Thyroid gland (tissue), 4 donors: ENCODE data around the gene ANK3. TPM values are rescaled to one million over a fixed set of nuclear protein-coding genes. Genes with fewer than 3 reads are reported as not detected.

Experiments used
- DNase-seq, 2 donors: peaks; one replicate each; pipeline ENCODE4 v3.0.0-alpha.2; 2019
- H3K27ac ChIP-seq, 3 donors: fragments of 200-600 bp; sonication (generic); 1 replicate in 2 of 3; 2 replicates in 1 of 3; pipeline ENCODE4 v1.5.1; 2016 to 2019; ENCODE audit warnings: mild to moderate bottlenecking in 1 of 3, moderate library complexity in 1 of 3
- H3K27me3 ChIP-seq: fragments of 200-600 bp; sonication (generic); one replicate; pipeline ENCODE4 v1.5.1; 2019
- H3K36me3 ChIP-seq, 2 donors: fragments of 200-600 bp; sonication (generic); one replicate each; pipeline ENCODE4 v1.5.1; 2016 to 2019
- H3K4me1 ChIP-seq, 2 donors: fragments of 200-600 bp; sonication (generic); one replicate each; pipeline ENCODE4 v1.5.1; 2017 to 2019
- H3K4me3 ChIP-seq, 3 donors: fragments of 200-600 bp; sonication (generic); replicated peaks in 1 of 3; 1 replicate in 2 of 3; 2 replicates in 1 of 3; pipeline ENCODE4 v1.5.1; 2016; ENCODE audit warnings: mild to moderate bottlenecking in 1 of 3
- H3K9me3 ChIP-seq: fragments of 200-600 bp; sonication (generic); one replicate; pipeline ENCODE4 v1.5.1; 2017
- CTCF ChIP-seq, 6 experiments: fragments of 200-600 bp in 3 of 6; fragments of 450-650 bp in 3 of 6; sonication (generic) in 3 of 6; IDR thresholded peaks; one replicate each; pipeline ENCODE4 v1.5.1; 2016 to 2019; ENCODE audit warnings: antibody characterized with exemption in 6 of 6, mild to moderate bottlenecking in 2 of 6, inconsistent platforms in 1 of 6, moderate library complexity in 1 of 6
- POLR2A ChIP-seq, 2 donors: fragments of 450-650 bp; IDR thresholded peaks; one replicate each; pipeline ENCODE4 v1.6.1; 2017; ENCODE audit warnings: antibody characterized with exemption in 2 of 2, mild to moderate bottlenecking in 2 of 2, moderate library complexity in 1 of 2
- WGBS, 2 donors: methylation state at CpG; one replicate each; pipeline ENCODE4 v1.1.5; 2017; 5-methylcytosine and 5-hydroxymethylcytosine counted together
- intact Hi-C: fragments of 100-400 bp; cut with DNase I; formaldehyde crosslinking; loops from one replicate; pipeline ENCODE4 v1.15.1; 2023
- total RNA-seq, 4 donors: library from RNA; depleted of rRNA; stranded (reverse); fragments of >200 nt; gene quantifications; one replicate each; pipeline ENCODE4 v1.2.3, GENCODE V29; 2016

The ANK3 gene
- total RNA-seq, 4 donors from 2014 or later, result 56.6 to 118 (median 115) TPM

- 90 to 92% methylated on average over 3 of the region's 3 CpGs for WGBS, 2 donors
- H3K4me1 ChIP-seq, result peaks cover 0 to 3% of the 10 kb centered on the region in 2 donors
- H3K27me3 ChIP-seq, result no peaks in the 10 kb centered on the region
- H3K36me3 ChIP-seq, result no peaks in the 10 kb centered on the region
- H3K9me3 ChIP-seq, result no peaks in the 10 kb centered on the region
- H3K4me3 ChIP-seq, result no peak overlapping the region
- TF ChIP-seq CTCF (IDR thresholded peaks at IDR 0.05) (no peak), POLR2A (IDR thresholded peaks at IDR 0.05) (no peak)
- no peak overlapping the region for H3K27ac ChIP-seq
- intact Hi-C loops, result no loop called here
- DNase-seq, result no peak
Measured at GRCh38 chr10:60135020-60135419, 254.7 kb downstream of the ANK3 start.

- Histone ChIP-seq H3K4me3 (no peak overlapping the region), H3K36me3 (no peaks in the 10 kb centered on the region), H3K9me3 (no peaks in the 10 kb centered on the region), H3K27ac (no peak overlapping the region), H3K4me1 (no peaks in the 10 kb centered on the region), H3K27me3 (no peaks in the 10 kb centered on the region)
- intact Hi-C loops, result no loop called here
- DNase-seq, result no peak
- 96 to 100% methylated on average over 1 of the region's 1 CpG for WGBS, 2 donors
- TF ChIP-seq CTCF (IDR thresholded peaks at IDR 0.05) (no peak), POLR2A (IDR thresholded peaks at IDR 0.05) (no peak)
Measured at GRCh38 chr10:60134548-60134947, 255.1 kb downstream of the ANK3 start.

DNA sequence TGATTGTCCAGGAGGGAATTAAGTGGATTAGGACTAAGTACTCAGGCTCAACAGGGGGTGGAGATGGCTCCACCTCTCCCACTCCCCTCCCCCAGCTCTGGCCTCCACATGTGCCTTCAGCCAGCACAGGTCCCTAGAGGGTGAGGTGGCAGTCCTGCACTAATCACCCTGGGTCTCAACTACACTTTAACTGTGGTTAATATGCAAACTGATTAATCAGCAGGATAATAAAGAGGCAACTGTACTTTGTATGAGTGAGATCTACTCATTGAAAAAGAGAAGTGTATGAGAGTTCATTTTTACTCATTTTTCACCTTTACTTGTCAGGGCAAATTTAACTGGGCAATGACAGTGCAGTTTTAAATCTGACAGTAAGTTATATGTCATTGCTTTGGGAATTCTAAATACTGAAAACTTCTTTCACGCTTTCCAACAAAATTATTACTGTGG, 259.5 kb downstream of the ANK3 start:
- TF ChIP-seq POLR2A (IDR thresholded peaks at IDR 0.05) (no peak), CTCF (IDR thresholded peaks at IDR 0.05) (no peak)
- peak; percentile 43 to 54 for DNase-seq
- intact Hi-C loops, result no loop called here
- no peaks in the 10 kb centered on the region for H3K27me3 ChIP-seq
- H3K4me1 ChIP-seq, result no peaks in the 10 kb centered on the region
- H3K9me3 ChIP-seq, result no peaks in the 10 kb centered on the region
- H3K36me3 ChIP-seq, result no peaks in the 10 kb centered on the region
- no peak overlapping the region for H3K4me3 ChIP-seq
- 87 to 91% methylated on average over 1 of the region's 1 CpG for WGBS, 2 donors
- H3K27ac ChIP-seq, result no peak overlapping the region

DNA sequence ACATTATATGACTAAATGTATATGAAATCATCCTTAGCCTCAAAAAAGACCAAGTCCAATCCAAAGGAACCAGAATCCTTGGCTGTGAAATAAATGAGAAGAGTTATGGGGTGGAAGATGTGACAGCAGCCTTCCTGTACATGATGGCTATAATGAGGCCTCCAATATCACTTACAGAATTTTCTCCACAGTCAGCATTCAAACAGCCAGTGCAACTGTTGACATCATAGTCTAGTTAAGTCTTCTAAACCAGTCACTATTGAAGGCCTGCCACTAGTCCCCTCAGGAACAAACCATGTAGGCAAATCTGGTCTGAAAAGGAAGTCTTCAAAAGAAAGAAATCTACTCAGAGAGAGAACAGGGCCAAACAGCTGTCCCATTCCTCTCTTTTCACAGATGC, 263.8 kb downstream of the ANK3 start:
- no peaks in the 10 kb centered on the region for H3K27me3 ChIP-seq
- no peak overlapping the region for H3K27ac ChIP-seq
- no peaks in the 10 kb centered on the region for H3K9me3 ChIP-seq
- H3K36me3 ChIP-seq, result no peaks in the 10 kb centered on the region
- intact Hi-C loops, result no loop called here
- H3K4me3 ChIP-seq, result no peak overlapping the region
- peaks cover 7 to 14% of the 10 kb centered on the region in 2 donors for H3K4me1 ChIP-seq
- no peak for DNase-seq
- TF ChIP-seq CTCF (IDR thresholded peaks at IDR 0.05), result no peak

- Histone ChIP-seq H3K27me3 (no peaks in the 10 kb centered on the region), H3K4me1 (peaks cover 7 to 14% of the 10 kb centered on the region in 2 donors), H3K9me3 (no peaks in the 10 kb centered on the region), H3K36me3 (no peaks in the 10 kb centered on the region), H3K27ac (no peak overlapping the region), H3K4me3 (no peak overlapping the region)
- TF ChIP-seq POLR2A (IDR thresholded peaks at IDR 0.05), result no peak
- TF ChIP-seq CTCF (IDR thresholded peaks at IDR 0.05), result no peak
- 96 to 97% methylated on average over 5 of the region's 5 CpGs for WGBS, 2 donors
- intact Hi-C loops, result no loop called here
- no peak for DNase-seq
Measured at GRCh38 chr10:60124536-60124935, 265.1 kb downstream of the ANK3 start.
